HFF-Myc (cell line): Measurements from ENCODE around the gene TENT4A.

Experiments
- DNase-seq: peaks from one replicate; pipeline ENCODE4 v3.0.0-alpha.2; 2011; ENCODE audit warnings: low read depth; ENCODE audit errors: extremely low read depth
- H3K4me3 ChIP-seq: replicated peaks from 2 replicates; pipeline ENCODE4 v1.5.1; 2011; ENCODE audit warnings: low read depth, mild to moderate bottlenecking, control low read depth, low read length
- CTCF ChIP-seq: IDR thresholded peaks from 2 replicates; pipeline ENCODE4 v1.5.1; 2012; ENCODE audit warnings: mild to moderate bottlenecking, low read depth, low read length, control low read depth; ENCODE audit errors: missing control alignments

TENT4A gene

GRCh38 chr5:6752236-6752635 is 39.0 kb downstream of the TENT4A start:
- TF ChIP-seq CTCF, result no peak
- no peak for DNase-seq
- no peak overlapping the region for H3K4me3 ChIP-seq

- no peak overlapping the region for H3K4me3 ChIP-seq
- TF ChIP-seq CTCF, result no peak
- no peak for DNase-seq
These were observed 39.5 kb downstream of the TENT4A start for GRCh38 chr5:6752782-6753181.

GRCh38 chr5:6753851-6754250 is 40.6 kb downstream of the TENT4A start:
- no peak for DNase-seq
- H3K4me3 ChIP-seq, result no peak overlapping the region
- no peak for TF ChIP-seq CTCF

GRCh38 chr5:6754766-6755165 is 41.5 kb downstream of the TENT4A start:
- no peak for TF ChIP-seq CTCF
- no peak for DNase-seq
- H3K4me3 ChIP-seq, result no peak overlapping the region

- TF ChIP-seq CTCF, result no peak
- H3K4me3 ChIP-seq, result no peak overlapping the region
These were observed 42.3 kb downstream of the TENT4A start for GRCh38 chr5:6755519-6755918.

GRCh38 chr5:6755941-6756340 is 42.7 kb downstream of the TENT4A start:
- DNase-seq, result no peak
- TF ChIP-seq CTCF, result no peak
- no peak overlapping the region for H3K4me3 ChIP-seq

More at GRCh38 chr5:6755519-6755918, 42.3 kb downstream of the TENT4A start:
- no peak for DNase-seq

GRCh38 chr5:6757414-6757969 is 44.3 kb downstream of the TENT4A start:
- no peak for DNase-seq
- no peak for TF ChIP-seq CTCF
- H3K4me3 ChIP-seq, result no peak overlapping the region
